SK-N-SH treated with all-trans-retinoic acid at 6 μM for 48 hours (cell line): ENCODE measurements around the gene ARMC10.
"Not testable (repeated sequence)": the region's sequence is repeated elsewhere in the genome, so short reads cannot be mapped to it uniquely, and the experiment has no call there.

Experiments
- ATAC-seq: fragments of 200-7000 bp; cut with Tn5 transposase; 3 replicates; pipeline ENCODE4 v1.9.1; 2020; ENCODE audit warnings: mild to moderate bottlenecking, moderate library complexity
- ARNTL ChIP-seq: fragments of 450-650 bp; formaldehyde crosslinking; IDR thresholded peaks from 2 replicates; pipeline ENCODE4 v1.5.0; 2020; ENCODE audit warnings: low read depth, mild to moderate bottlenecking, moderate library complexity, borderline replicate concordance
- CREB5 ChIP-seq: fragments of 250-450 bp; sonication (Bioruptor Pico); IDR thresholded peaks from 2 replicates; pipeline ENCODE4 v1.5.1; 2020; ENCODE audit warnings: low read depth, mild to moderate bottlenecking, moderate library complexity
- CSDC2 ChIP-seq: fragments of 250-450 bp; sonication (Bioruptor Pico); IDR thresholded peaks from 2 replicates; pipeline ENCODE4 v1.5.0; 2020; ENCODE audit warnings: mild to moderate bottlenecking, moderate library complexity
- CSRNP3 ChIP-seq: fragments of 250-450 bp; sonication (Bioruptor Pico); IDR thresholded peaks from 2 replicates; pipeline ENCODE4 v1.5.1; 2021; ENCODE audit warnings: mild to moderate bottlenecking, moderate library complexity
- GLIS3 ChIP-seq: fragments of 250-450 bp; sonication (Bioruptor Pico); IDR thresholded peaks from 2 replicates; pipeline ENCODE4 v1.5.0; 2020; ENCODE audit warnings: mild to moderate bottlenecking, moderate library complexity
- ISL1 ChIP-seq: fragments of 250-450 bp; sonication (Bioruptor Pico); IDR thresholded peaks from 2 replicates; pipeline ENCODE4 v2.1.2; 2022; ENCODE audit warnings: mild to moderate bottlenecking, moderate library complexity
- PATZ1 ChIP-seq: fragments of 250-450 bp; sonication (Bioruptor Pico); IDR thresholded peaks from 2 replicates; pipeline ENCODE4 v1.8.0; 2020; ENCODE audit warnings: mild to moderate bottlenecking, moderate library complexity, borderline replicate concordance
- PPARA ChIP-seq: fragments of 250-450 bp; sonication (Bioruptor Pico); IDR thresholded peaks from 2 replicates; pipeline ENCODE4 v1.5.0; 2020; ENCODE audit warnings: mild to moderate bottlenecking, borderline replicate concordance
- RARB ChIP-seq: fragments of 250-450 bp; sonication (Bioruptor Pico); IDR thresholded peaks from 2 replicates; pipeline ENCODE4 v1.8.0; 2021; ENCODE audit warnings: mild to moderate bottlenecking, moderate library complexity
- TOX ChIP-seq: fragments of 250-450 bp; sonication (Bioruptor Pico); IDR thresholded peaks from 2 replicates; pipeline ENCODE4 v1.8.0; 2021; ENCODE audit warnings: mild to moderate bottlenecking, moderate library complexity, borderline replicate concordance
- ZFP3 ChIP-seq: fragments of 250-450 bp; sonication (Bioruptor Pico); IDR thresholded peaks from 2 replicates; pipeline ENCODE4 v1.5.0; 2020; ENCODE audit warnings: mild to moderate bottlenecking, moderate library complexity
- ZFP30 ChIP-seq: fragments of 450-650 bp; formaldehyde crosslinking; IDR thresholded peaks from 2 replicates; pipeline ENCODE4 v1.5.0; 2022; ENCODE audit warnings: mild to moderate bottlenecking, moderate library complexity
- ZNF565 ChIP-seq: fragments of 450-650 bp; formaldehyde crosslinking; conservative IDR thresholded peaks from 2 replicates; pipeline ENCODE4 v1.5.0; 2020; ENCODE audit warnings: low read depth, mild to moderate bottlenecking, moderate library complexity
- ZNF70 ChIP-seq: fragments of 450-650 bp; formaldehyde crosslinking; IDR thresholded peaks from 2 replicates; pipeline ENCODE4 v1.5.0; 2020; ENCODE audit warnings: mild to moderate bottlenecking, moderate library complexity
- ZNF8 ChIP-seq: fragments of 450-650 bp; formaldehyde crosslinking; IDR thresholded peaks from 2 replicates; pipeline ENCODE4 v1.5.0; 2020; ENCODE audit warnings: mild to moderate bottlenecking, moderate library complexity

Gene ARMC10

GRCh38 chr7:103037476-103037822, 37.5 kb upstream of the ARMC10 start:
- no peak for TF ChIP-seq ZFP30
- no peak for TF ChIP-seq CSDC2 (CRISPR knock-in tag)
- ATAC-seq: no peak

GRCh38 chr7:103037823-103038739, 36.9 kb upstream of the ARMC10 start:
- ATAC-seq: not testable (repeated sequence)

GRCh38 chr7:103041815-103042214, 33.1 kb upstream of the ARMC10 start:
- not testable (repeated sequence) for ATAC-seq

GRCh38 chr7:103048833-103049232, 26.1 kb upstream of the ARMC10 start:
- no peak for TF ChIP-seq GLIS3 (CRISPR knock-in tag)
- TF ChIP-seq ZNF70 (CRISPR knock-in tag): no peak
- no peak for TF ChIP-seq ZFP3 (CRISPR knock-in tag)
- TF ChIP-seq ZFP30: no peak
- no peak for TF ChIP-seq ZNF565 (CRISPR knock-in tag)
- ATAC-seq: no peak

- no peak for ATAC-seq
- TF ChIP-seq CSRNP3: no peak
- no peak for TF ChIP-seq ARNTL (CRISPR knock-in tag)
- no peak for TF ChIP-seq ZNF565 (CRISPR knock-in tag)
- TF ChIP-seq ZNF8 (CRISPR knock-in tag): no peak
- TF ChIP-seq PPARA (CRISPR knock-in tag): no peak
- no peak for TF ChIP-seq ISL1 (CRISPR knock-in tag)
- TF ChIP-seq, all 23 proteins: peak for 0
Measured at GRCh38 chr7:103051519-103051918, 23.4 kb upstream of the ARMC10 start.

- not testable (repeated sequence) for ATAC-seq
Measured at GRCh38 chr7:103056006-103056405, 18.9 kb upstream of the ARMC10 start.

GRCh38 chr7:103058122-103058521, 16.8 kb upstream of the ARMC10 start:
- TF ChIP-seq CREB5 (no peak), ISL1 (CRISPR knock-in tag) (no peak), ZNF565 (CRISPR knock-in tag) (no peak), RARB (CRISPR knock-in tag) (no peak), CSDC2 (CRISPR knock-in tag) (no peak), ZNF8 (CRISPR knock-in tag) (no peak), TOX (CRISPR knock-in tag) (no peak), PATZ1 (no peak), PPARA (CRISPR knock-in tag) (no peak)

GRCh38 chr7:103059471-103059870, 15.5 kb upstream of the ARMC10 start:
- no peak for ATAC-seq
- TF ChIP-seq ISL1 (CRISPR knock-in tag): no peak

More at GRCh38 chr7:103058122-103058521, 16.8 kb upstream of the ARMC10 start:
- ATAC-seq: no peak
